ENCODE measurements around the gene IL17C.

The IL17C gene

DNA sequence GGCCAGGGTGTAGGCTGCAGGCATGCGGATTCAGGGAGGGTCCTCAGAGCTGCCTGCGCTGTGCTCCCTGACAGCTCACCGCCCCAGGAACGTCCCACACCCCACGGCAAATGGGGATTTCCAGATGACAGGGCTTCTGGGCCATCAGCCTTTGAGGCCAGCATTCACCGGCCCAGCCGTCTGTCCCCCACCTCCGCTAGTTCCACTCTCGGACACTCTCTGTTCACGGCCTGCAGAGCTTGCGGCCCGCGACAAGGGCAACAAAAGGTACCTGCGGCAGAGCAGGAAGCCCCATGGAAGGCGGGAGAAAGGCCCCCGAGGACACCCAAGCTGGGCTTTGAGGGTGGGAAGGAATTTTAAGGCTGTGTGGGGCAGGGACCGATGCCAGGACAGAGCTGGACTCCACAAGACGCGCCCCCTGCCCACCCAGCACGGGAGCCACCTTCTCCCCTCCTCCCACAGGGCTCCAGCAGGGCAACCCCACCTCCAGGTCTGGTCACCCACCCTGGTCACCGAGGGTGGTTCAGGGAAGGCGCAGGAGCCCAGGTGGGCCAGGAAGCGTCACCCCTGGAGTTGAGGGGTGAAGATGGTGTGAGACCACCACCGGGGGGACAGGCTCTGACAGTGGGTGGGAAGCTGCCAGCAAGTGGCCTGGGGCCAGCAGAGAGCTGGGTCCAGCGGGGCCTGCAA is 18.1 kb downstream of the IL17C start:
- peak overlapping the region in 8 of 11 experiments; percentile 18 to 71 (median 46); a peak in 15 of 22 replicates for H3K9ac ChIP-seq
- H3K36me3 ChIP-seq, result peaks cover 11 to 52% (median 18%) of the 10 kb centered on the region in 11 experiments; a peak in 19 of 22 replicates
- H3K9me3 ChIP-seq (replicated peaks in 1 of 11), result no peaks in the 10 kb centered on the region

DNA sequence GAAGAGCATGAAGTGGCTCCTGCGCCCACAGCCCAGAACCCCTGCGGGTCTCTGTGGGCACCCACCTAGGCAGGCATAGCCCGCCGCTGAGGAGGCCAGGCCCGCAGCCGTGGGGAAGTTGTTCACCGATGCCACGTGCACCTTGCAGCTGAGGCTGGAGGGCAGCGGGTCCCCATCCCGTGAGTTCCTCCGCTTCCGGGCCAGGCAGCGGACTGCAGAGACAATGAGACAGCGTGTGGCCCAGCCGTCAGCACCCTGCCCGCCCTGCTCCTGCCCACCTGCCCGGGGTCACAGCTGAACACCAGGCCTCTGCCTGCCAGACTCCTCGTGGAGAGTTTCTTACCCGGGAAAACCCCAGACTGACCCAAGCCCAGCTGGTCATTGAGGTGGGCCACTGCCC is 19.0 kb downstream of the IL17C start:
- Histone ChIP-seq H3K27me3 (no peaks in the 10 kb centered on the region), H3K36me3 (peaks cover 11 to 52% (median 18%) of the 10 kb centered on the region in 11 experiments; a peak in 19 of 22 replicates), H3K4me3 (no peak overlapping the region), H3K4me1 (peaks cover 62 to 98% (median 87%) of the 10 kb centered on the region in 10 experiments), H3K9me3 (replicated peaks in 1 of 11) (no peaks in the 10 kb centered on the region), H4K20me1 (peaks cover 0 to 60% (median 8%) of the 10 kb centered on the region in 11 experiments; a peak in 12 of 22 replicates), H3K4me2 (peak overlapping the region; percentile 80 to 100 (median 85)), H3K9ac (peak overlapping the region; percentile 7 to 71 (median 46); a peak in 18 of 22 replicates), H3K27ac (peak overlapping the region in 8 of 11 experiments; percentile 11 to 73 (median 52); a peak in 15 of 22 replicates)
- TF ChIP-seq Cebpa-rat (IDR thresholded peaks at IDR 0.05), result no peak

More for the DNA sequence above, 18.1 kb downstream of the IL17C start:
- no peak for TF ChIP-seq Cebpa-rat (IDR thresholded peaks at IDR 0.05)
- H3K4me3 ChIP-seq, result no peak overlapping the region
- H3K27ac ChIP-seq, result peak overlapping the region in 8 of 11 experiments; percentile 7 to 73 (median 52); a peak in 10 of 22 replicates
- peak overlapping the region; percentile 80 to 100 (median 85) for H3K4me2 ChIP-seq
- no peaks in the 10 kb centered on the region for H3K27me3 ChIP-seq
- peaks cover 62 to 98% (median 88%) of the 10 kb centered on the region in 10 experiments for H3K4me1 ChIP-seq
- H4K20me1 ChIP-seq, result peaks cover 0 to 58% (median 6%) of the 10 kb centered on the region in 11 experiments; a peak in 12 of 22 replicates

DNA sequence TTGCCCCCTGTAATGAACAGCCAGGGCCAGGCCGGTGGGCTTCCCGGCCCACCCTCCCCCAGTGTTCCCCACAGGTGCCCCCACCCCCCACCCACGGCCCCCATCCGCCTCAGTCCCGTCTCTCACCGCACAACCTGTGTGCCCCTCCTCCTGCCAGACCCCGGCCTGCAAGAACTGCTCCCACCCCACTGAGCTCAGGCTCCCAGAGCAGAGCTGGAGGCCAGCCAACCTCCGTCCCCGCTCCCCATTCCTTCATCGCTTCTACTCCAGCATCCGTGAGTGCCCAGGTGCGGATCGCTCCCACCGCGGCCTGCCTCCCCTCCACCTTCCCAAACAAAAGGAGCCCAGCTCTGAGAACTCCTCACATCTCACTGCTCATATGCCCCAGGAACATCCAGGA is 20.3 kb downstream of the IL17C start:
- no peaks in the 10 kb centered on the region for H3K27me3 ChIP-seq
- no peaks in the 10 kb centered on the region for H3K9me3 ChIP-seq (replicated peaks in 1 of 11)
- H4K20me1 ChIP-seq, result peaks cover 0 to 60% (median 8%) of the 10 kb centered on the region in 11 experiments; a peak in 12 of 22 replicates
- peaks cover 11 to 40% (median 14%) of the 10 kb centered on the region in 11 experiments; a peak in 19 of 22 replicates for H3K36me3 ChIP-seq
- H3K9ac ChIP-seq, result no peak overlapping the region
- peaks cover 61 to 86% (median 76%) of the 10 kb centered on the region in 10 experiments for H3K4me1 ChIP-seq
- no peak overlapping the region for H3K4me3 ChIP-seq
- no peak overlapping the region for H3K27ac ChIP-seq
- TF ChIP-seq Cebpa-rat (IDR thresholded peaks at IDR 0.05), result no peak
- H3K4me2 ChIP-seq, result peak overlapping the region in 3 of 11 experiments; percentile 12 to 100 (median 90); a peak in 2 of 22 replicates

DNA sequence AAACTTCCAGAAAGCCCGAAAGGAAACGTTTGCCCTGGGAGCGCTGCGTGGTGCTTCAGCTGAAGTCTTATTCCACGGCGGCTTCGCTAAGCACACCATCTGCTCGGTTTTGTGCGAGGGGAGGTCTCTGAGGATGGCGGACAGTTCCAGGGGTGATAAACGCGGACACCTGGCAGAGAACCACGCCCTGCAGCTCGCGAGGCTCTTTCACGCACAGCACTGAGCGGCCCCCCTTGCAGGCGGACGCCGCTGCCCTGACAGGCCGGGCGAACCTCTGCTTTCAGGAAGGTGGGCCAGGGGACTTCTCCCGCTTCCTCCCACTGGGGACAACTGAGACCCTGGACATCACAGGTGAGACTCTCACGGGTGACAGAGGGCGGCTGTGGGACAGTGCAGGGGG is 20.8 kb downstream of the IL17C start:
- Histone ChIP-seq H3K27me3 (no peaks in the 10 kb centered on the region), H3K4me2 (peak overlapping the region in 2 of 11 experiments; percentile 5 to 12; a peak in 2 of 22 replicates), H3K9ac (peak overlapping the region in 1 of 11 experiments; percentile 24; a peak in 1 of 22 replicates), H3K9me3 (replicated peaks in 1 of 11) (no peaks in the 10 kb centered on the region), H3K4me1 (peaks cover 65 to 86% (median 76%) of the 10 kb centered on the region in 10 experiments), H3K27ac (no peak overlapping the region), H4K20me1 (peaks cover 0 to 60% (median 8%) of the 10 kb centered on the region in 11 experiments; a peak in 12 of 22 replicates), H3K36me3 (peaks cover 11 to 37% (median 14%) of the 10 kb centered on the region in 11 experiments; a peak in 19 of 22 replicates), H3K4me3 (no peak overlapping the region)
- TF ChIP-seq Cebpa-rat (IDR thresholded peaks at IDR 0.05), result no peak

DNA sequence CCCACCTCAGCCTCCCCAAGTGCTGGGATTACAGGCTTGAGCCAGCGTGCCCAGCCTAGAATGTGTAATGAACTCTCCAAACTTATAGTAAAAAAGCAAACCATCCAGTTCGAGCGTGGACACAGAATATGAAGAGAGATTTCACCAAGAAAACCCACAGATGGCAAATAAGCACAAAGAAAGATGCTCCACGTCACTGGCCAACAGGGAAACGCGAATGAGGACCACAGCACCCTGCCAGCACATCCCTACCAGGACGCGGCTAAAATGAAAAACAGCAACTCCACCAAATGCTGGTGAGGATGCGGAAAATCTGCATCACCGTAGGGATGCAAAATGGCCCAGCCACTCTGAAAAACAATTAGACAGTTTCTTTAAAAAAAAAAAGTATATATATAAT is 23.1 kb downstream of the IL17C start:
- peak overlapping the region; percentile 27 to 99 (median 92); a peak in 20 of 22 replicates for H3K4me2 ChIP-seq
- peaks cover 0 to 46% (median 9%) of the 10 kb centered on the region in 11 experiments; a peak in 13 of 22 replicates for H4K20me1 ChIP-seq
- peaks cover 52 to 71% (median 58%) of the 10 kb centered on the region in 10 experiments for H3K4me1 ChIP-seq
- H3K9me3 ChIP-seq (replicated peaks in 1 of 11), result no peaks in the 10 kb centered on the region
- H3K27ac ChIP-seq, result no peak overlapping the region
- peaks cover 0 to 28% (median 0%) of the 10 kb centered on the region in 11 experiments; a peak in 5 of 22 replicates for H3K36me3 ChIP-seq
- H3K27me3 ChIP-seq, result no peaks in the 10 kb centered on the region
- peak overlapping the region in 1 of 11 experiments; percentile 18; a peak in 4 of 22 replicates for H3K9ac ChIP-seq
- H3K4me3 ChIP-seq, result peak overlapping the region in 1 of 10 experiments; percentile 13; a peak in 4 of 20 replicates
- no peak for TF ChIP-seq Cebpa-rat (IDR thresholded peaks at IDR 0.05)

DNA sequence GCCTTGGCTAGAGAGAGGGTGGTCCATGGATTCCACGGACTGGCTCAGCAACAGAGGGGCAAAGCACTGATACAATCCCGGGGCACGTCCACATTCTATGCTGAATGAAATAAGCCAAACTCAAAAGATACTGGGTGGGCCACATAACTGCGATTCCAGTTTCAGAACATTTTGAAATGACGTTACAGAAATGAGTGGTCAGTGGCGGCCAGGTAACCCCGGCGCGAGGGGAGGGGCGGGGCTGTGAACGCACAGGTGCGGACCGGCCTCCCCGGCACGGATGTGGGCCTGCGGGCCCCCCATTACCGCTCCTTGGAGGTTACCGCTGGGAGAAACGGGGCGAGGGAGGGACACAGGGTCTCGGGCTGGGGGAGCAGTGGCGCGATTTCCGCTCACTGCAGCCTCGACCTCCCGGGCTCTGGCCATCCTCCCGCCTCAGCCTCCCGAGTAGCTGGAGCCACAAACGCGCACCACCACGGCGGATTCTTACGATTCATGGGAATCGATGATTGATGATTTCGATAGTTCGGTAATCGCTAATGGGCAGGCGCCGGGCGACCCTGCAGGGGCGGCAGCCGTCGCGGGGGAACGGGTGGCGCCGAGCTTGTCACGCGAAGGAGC is 24.0 kb downstream of the IL17C start:
- peak overlapping the region; percentile 32 to 84 (median 78); a peak in 21 of 22 replicates for H3K27ac ChIP-seq
- H4K20me1 ChIP-seq, result peaks cover 0 to 38% (median 9%) of the 10 kb centered on the region in 11 experiments; a peak in 12 of 22 replicates
- no peaks in the 10 kb centered on the region for H3K27me3 ChIP-seq
- peaks cover 43 to 62% (median 50%) of the 10 kb centered on the region in 10 experiments for H3K4me1 ChIP-seq
- peak overlapping the region; percentile 76 to 97 (median 90) for H3K4me3 ChIP-seq
- no peak for TF ChIP-seq Cebpa-rat (IDR thresholded peaks at IDR 0.05)
- H3K9me3 ChIP-seq (replicated peaks in 1 of 11), result no peaks in the 10 kb centered on the region
- peak overlapping the region; percentile 88 to 100 (median 98) for H3K4me2 ChIP-seq
- peak overlapping the region; percentile 82 to 89 (median 86) for H3K9ac ChIP-seq
- peaks cover 0 to 20% (median 0%) of the 10 kb centered on the region in 11 experiments; a peak in 5 of 22 replicates for H3K36me3 ChIP-seq

DNA sequence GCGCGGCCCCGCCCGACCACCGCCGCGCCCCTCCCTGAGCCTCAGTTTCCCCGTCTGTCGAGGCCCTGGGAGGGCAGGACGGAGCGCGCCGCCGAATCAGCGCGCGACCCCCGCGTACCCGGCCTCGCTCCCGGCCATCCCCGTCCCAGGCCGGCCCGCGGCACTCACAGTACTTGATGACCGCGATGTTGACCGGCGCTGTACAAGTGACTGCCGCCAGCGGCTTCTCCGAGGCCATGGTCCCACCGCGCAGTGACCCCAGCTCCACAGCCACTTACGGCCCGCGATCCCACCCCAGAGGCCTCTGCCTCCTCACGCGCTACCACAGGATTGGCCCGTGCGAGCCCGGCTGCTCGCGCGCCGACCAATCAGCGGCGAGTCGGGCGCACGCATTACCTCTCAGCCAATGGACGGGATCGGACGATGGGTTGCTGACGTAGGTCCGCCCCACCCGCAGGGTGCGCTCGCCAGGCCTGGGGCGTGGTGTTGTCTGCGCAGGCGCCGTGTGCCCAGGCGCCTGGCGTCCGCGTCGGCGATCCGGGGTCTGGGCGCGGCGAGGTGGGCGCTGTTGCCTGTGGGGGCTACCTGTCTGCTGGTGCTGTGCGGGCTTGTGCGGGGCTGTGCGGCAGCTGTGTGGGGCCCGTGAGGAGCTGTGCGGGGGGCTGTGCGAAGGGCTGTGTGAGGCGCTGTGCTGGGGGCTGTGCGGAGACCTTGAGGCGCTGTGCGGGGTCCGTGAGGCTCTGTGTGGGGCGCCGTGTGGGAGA is 24.7 kb downstream of the IL17C start, which contains the start of gene MVD:
Gene MVD, minus strand, starts transcription at position 249 of the 764 bp plus-strand sequence. Its CDS starts 11 bp downstream, at position 238.
- peaks cover 37 to 55% (median 44%) of the 10 kb centered on the region in 10 experiments for H3K4me1 ChIP-seq
- TF ChIP-seq Cebpa-rat (IDR thresholded peaks at IDR 0.05), result no peak
- H3K4me3 ChIP-seq, result peak within 1 kb of the TSS; percentile 76 to 97 (median 90)
- H3K36me3 ChIP-seq, result peaks cover 0 to 20% (median 0%) of the 10 kb centered on the region in 11 experiments; a peak in 5 of 22 replicates
- peak within 1 kb of the TSS; percentile 32 to 84 (median 78); a peak in 21 of 22 replicates for H3K27ac ChIP-seq
- H3K9me3 ChIP-seq (replicated peaks in 1 of 11), result no peaks in the 10 kb centered on the region
- peak within 1 kb of the TSS; percentile 82 to 89 (median 86) for H3K9ac ChIP-seq
- peaks cover 0 to 35% (median 9%) of the 10 kb centered on the region in 11 experiments; a peak in 11 of 22 replicates for H4K20me1 ChIP-seq
- H3K4me2 ChIP-seq, result peak within 1 kb of the TSS; percentile 97 to 100 (median 99)
- no peaks in the 10 kb centered on the region for H3K27me3 ChIP-seq

DNA sequence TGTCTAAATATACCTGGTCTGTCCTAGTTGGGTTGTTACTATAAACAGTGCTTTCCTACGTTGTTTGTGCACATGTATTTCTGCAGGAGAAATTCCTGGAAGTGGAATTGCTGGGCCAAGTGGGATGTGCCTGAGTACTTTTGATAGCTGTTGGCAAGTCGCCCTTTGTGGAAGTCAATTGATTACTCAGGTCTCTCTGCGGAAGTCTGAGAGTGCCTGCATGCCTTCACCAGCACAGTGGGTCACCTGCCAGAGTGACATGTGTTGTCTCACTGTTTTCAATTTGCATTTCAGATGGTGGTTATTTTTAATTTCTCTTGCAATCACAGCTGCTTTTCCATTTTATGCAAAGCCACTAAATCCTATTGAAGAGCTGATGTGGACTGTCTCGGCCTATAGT is 26.8 kb downstream of the IL17C start:
- TF ChIP-seq Cebpa-rat (IDR thresholded peaks at IDR 0.05), result no peak
- no peak overlapping the region for H3K27ac ChIP-seq
- H3K27me3 ChIP-seq, result no peaks in the 10 kb centered on the region
- no peak overlapping the region for H3K4me3 ChIP-seq
- H3K9me3 ChIP-seq (replicated peaks in 1 of 11), result no peaks in the 10 kb centered on the region
- H3K9ac ChIP-seq, result 0 out of 22 replicates have a peak overlapping the region, but pooled peaks of 1 of the 11 experiments have one; percentile 4
- H4K20me1 ChIP-seq, result peaks cover 0 to 19% (median 8%) of the 10 kb centered on the region in 11 experiments; a peak in 7 of 22 replicates
- H3K4me2 ChIP-seq, result no peak overlapping the region
- H3K36me3 ChIP-seq, result peaks cover 0 to 18% (median 0%) of the 10 kb centered on the region in 11 experiments; a peak in 9 of 22 replicates
- H3K4me1 ChIP-seq, result peaks cover 26 to 36% (median 32%) of the 10 kb centered on the region in 10 experiments
